GM19099 (cell line): Measurements from ENCODE around the gene PRKACG.

Experiments
- POLR2A ChIP-seq: IDR thresholded peaks from 3 replicates; pipeline ENCODE4 v1.6.1; 2011; ENCODE audit warnings: low read depth; ENCODE audit not compliant: insufficient read length; ENCODE audit errors: extremely low read depth

The PRKACG gene

GRCh38 chr9:69003051-69003450, 10.9 kb downstream of the PRKACG start:
- TF ChIP-seq POLR2A = no peak

- TF ChIP-seq POLR2A = no peak
Observed at GRCh38 chr9:69001921-69002320, 12.0 kb downstream of the PRKACG start.

DNA sequence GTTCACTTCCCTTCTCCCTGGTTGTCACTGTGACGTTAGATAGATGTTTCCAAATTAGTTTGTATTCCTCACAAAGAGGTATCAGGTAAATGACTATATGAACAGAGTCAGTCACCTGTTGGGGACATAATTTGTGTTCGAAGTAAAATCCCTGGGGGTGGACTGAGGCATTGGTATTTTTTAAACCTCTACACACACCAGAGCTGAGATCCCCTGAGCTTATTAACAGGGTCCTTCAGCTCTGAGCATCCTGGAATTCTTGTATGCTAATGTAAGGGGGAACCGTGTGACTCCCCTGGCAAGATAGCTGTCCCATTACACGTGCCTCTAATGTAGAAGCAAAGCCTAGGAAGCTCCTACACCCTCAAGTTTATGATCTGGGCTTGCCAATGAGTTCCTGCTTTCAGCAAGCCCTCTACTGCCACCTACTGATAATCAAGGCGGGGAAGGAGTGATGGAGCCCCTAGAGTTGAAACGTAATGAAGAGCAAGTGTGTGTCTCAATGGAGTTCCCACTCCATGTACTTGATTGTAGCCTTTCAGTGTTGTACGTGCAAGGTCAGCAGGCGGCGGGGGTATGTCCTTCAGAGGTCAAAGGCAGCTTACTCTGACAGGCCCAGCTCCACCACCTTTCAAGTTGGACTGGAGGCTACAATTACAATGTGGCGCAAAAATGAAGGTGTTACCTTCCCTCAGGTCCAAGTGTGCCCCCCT, 14.4 kb downstream of the PRKACG start:
- no peak for TF ChIP-seq POLR2A

GRCh38 chr9:68998812-68999211, 15.1 kb downstream of the PRKACG start:
- TF ChIP-seq POLR2A = no peak

DNA sequence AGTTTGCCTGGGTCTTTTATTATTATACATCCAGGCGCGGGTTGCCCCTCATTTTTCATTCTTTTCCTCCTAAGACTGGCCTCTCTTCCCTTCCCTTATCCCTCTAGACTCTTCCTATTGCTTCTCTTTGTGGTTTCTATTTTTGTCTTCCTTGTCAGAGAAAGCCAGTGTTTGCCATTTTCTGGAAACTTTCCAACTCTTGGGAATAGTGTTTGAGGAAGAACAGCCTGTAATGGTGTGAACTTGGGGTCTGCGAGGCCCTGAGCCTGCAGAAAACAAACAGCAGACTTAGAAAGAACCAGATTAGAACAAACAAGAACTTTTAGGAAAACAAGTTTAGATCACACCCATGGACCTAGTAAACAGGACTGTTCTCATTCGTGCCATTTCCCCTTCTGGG, 15.5 kb downstream of the PRKACG start:
- no peak for TF ChIP-seq POLR2A

GRCh38 chr9:68997666-68998065, 16.2 kb downstream of the PRKACG start:
- TF ChIP-seq POLR2A = no peak

- no peak for TF ChIP-seq POLR2A
Observed at GRCh38 chr9:68996462-68996861, 17.5 kb downstream of the PRKACG start.

GRCh38 chr9:68995776-68996175, 18.1 kb downstream of the PRKACG start:
- no peak for TF ChIP-seq POLR2A

DNA sequence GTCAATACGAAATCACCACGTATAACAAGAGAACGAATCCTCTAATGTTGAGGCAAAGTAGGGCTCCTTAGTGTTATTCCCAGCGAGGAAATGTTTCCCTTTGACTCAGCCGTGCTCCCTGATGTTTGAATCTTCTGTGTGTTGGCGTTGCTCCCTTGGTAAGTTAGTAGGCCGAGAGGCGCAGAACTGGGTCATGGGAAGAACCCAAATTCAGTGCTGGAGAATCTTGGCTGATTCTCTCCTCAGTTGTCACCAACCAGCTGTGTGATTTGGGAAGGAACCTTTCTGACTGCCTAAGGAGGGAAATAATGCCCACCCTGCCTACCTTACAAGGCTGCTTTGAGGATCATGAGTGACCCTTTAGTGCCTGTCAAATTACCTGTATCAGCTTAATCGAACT, 22.5 kb downstream of the PRKACG start:
- TF ChIP-seq POLR2A = no peak

GRCh38 chr9:68983522-68984424, 30.1 kb downstream of the PRKACG start:
- no peak for TF ChIP-seq POLR2A

GRCh38 chr9:68983008-68983411, 30.9 kb downstream of the PRKACG start:
- TF ChIP-seq POLR2A = no peak

GRCh38 chr9:68981789-68982188, 32.1 kb downstream of the PRKACG start:
- no peak for TF ChIP-seq POLR2A

GRCh38 chr9:68980341-68980914, 33.5 kb downstream of the PRKACG start:
- TF ChIP-seq POLR2A = no peak

GRCh38 chr9:68979538-68980314, 34.2 kb downstream of the PRKACG start:
- no peak for TF ChIP-seq POLR2A

DNA sequence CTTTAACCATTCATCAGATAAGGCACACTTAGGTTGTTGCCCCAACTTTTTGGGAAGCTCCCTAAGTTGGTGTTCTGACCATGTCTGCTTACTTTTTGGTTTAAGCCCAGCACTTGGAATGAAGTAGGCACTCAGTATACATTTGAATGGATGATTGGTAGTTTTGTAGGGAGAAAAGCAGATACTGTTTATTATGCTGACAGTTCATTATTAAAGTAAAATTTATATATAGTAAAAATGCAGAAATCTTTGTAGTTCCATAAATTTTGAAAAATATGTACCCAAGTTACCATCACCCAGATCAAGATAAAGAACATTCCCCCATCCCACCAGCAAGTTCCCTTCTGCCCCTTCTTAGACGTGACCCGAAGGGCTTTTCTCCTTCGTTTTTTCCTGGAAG, 35.4 kb downstream of the PRKACG start:
- TF ChIP-seq POLR2A = no peak
